A172 (cell line): ENCODE results near the gene NLK. TPM values are rescaled to one million over a fixed set of nuclear protein-coding genes. Genes with fewer than 3 reads are reported as not detected.
"Not testable (repeated sequence)": the region's sequence is repeated elsewhere in the genome, so short reads cannot be mapped to it uniquely, and the experiment has no call there.

Experiments used
- DNase-seq: peaks from one replicate; pipeline ENCODE4 v3.0.0-alpha.2; 2015; ENCODE audit warnings: low spot score
- total RNA-seq: library from RNA; depleted of rRNA; stranded (reverse); fragments of >200 nt; shearing (Covaris generic); gene quantifications from 2 replicates; pipeline ENCODE4 v1.2.3, GENCODE V29; 2014; rRNA removed

The NLK gene
- total RNA-seq, 1 experiment from 2014 or later = 18.5 TPM

DNA sequence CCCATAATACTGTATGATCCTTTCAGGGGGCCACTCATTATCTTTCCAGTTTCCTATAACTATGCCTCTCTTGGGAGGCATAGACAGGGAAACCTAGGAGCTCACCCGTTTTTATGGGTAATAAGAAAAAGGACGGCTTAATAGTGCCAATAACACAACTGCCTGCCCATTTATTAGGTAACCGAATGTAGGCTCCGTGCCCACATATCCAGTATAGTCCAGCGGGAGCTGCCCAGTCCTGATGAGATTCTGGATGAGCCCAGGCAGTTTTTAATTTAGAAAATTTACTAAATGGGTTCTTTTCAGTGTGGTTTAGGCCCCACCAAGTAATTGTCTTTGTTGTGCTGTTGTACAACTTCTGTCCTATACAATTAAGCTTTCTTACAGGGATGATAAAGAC lies 189.1 kb downstream of the NLK start:
- not testable (repeated sequence) for DNase-seq

DNA sequence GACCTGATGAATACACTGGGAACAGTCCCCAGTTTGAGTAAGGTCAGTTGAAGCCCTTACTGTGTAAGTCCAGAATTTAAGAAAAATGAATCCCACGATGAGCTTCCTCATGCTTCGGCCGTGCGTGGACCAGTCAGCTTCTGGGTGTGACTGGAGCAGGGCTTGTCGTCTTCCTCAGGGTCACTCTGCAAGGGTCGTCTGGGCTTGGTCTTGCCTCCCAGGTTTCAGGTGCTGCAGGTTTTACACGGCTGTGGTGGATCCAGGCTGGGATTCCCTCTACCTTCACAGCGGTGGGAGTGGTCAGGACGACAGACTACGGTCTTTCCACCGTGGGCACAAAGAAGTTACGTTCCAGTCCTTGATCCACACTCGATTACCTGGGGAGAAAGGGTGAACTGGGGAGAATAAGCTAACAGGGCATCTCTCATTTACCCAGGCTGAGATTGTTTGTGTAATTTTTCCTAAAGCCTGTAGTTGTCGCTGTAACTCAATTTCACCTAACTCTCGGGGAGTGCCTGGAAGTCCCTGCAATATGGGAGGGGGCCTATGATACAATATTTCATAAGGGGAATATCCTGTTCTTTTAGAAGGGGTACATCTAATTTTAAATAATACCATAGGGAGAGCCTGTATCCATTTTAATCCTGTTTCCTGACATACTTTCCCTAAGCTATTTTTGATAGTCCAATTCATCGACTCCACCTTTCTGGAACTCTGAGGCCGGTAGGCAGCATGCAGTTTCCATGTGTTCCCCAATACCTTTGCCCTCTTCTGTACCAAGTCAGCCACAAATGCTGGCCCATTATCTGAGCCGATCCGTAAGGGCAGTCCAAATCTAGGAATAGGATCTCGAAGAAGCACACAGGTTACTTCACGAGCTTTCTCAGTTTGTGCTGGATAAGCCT lies 190.7 kb downstream of the NLK start:
- not testable (repeated sequence) for DNase-seq

DNA sequence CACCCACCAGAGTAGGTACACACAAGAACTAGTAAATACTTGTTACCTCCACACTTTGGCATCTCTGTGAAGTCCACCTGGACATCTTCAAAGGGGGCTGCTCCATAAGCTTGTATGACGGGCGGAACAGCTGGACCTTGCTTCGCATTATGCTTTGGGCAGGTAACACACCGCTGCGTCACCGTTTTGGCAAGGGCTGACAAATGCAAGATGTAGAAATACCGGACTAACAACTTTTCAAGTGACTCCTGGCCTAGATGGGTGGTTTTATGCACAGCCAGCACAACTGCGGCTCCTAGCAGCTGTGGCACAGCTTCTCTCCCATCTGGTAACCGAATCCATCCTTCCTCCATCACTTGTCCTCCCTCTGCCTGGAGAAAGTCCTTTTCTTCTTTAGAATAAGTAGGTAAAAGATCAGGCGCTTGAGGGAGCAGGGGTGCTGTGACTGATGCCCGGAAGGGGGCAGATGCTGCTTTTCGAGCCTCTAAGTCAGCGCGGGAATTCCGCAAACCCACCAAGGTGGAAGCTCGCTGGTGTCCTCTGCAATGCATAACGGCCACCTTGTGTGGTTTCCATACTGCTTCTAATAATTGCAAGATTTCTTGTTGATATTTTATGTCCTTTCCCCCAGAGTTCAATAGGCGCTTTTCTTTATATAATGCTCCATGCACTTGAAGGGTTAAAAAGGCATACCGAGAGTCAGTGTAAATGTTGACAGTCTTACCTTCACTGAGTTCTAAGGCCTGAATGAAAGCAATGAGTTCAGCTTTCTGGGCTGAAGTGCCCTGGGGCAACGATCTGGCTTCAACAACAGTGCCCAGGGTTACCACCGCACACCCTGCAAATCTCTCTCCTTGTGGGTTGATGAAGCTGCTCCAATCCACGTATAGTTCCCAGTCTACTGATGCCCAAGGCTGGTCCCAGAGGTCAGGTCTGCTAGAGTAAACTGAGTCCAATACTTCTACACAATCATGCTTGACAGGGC lies 191.7 kb downstream of the NLK start:
- not testable (repeated sequence) for DNase-seq

DNA sequence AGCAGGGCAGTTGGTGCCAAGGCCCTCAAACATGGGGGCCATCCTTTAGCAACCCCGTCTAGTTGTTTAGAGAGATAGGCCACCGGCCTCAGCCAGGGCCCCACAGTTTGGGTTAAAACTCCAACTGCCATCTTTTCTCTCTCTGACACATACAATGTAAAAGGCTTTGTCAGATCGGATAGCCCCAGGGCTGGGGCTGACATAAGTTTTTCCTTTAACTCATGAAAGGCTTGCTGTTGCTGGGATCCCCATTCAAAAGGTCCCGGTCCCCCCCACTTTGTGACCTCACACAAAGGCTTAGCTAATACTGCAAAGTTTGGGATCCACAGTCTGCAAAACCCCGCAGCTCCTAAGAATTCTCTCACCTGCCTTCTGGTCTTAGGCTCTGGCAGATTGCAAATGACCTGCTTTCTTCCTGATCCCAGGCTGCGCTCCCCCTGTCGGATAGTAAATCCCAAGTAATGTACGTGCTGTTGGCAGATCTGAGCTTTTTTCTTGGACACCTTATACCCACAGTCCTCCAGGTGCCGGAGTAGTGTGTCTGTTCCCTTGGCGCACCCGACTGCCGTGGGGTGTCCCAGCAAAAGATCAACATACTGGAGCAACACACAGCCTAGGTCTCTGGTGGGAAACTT lies 192.7 kb downstream of the NLK start:
- not testable (repeated sequence) for DNase-seq

DNA sequence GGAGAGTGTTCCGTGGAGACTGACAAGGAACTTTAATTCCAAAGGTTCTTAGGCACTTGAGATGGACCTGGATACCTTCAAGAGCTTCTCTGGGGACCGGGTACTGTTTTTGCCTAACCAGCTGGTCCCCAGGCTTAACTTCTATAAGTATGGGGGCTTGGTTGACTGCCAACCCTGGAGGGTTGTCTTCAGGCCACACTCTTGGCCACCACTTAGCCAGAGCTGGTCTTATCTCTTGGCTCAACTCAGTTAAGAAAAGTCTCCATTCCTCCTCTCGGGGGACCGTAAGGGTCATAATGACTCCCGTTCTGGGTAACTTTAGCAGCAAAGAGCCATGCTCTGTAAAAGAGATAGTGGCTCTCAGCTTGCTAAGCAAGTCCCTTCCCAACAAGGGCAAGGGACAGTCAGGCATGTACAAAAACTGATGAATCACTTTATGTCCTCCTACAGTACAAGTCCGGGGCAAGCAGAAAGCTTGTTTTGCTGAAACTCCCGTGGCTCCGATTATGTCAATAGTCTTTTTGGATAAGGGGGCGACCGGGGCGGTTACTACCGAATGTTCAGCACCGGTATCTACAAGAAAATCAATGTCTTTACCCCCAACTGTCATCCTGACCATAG lies 193.7 kb downstream of the NLK start:
- not testable (repeated sequence) for DNase-seq

DNA sequence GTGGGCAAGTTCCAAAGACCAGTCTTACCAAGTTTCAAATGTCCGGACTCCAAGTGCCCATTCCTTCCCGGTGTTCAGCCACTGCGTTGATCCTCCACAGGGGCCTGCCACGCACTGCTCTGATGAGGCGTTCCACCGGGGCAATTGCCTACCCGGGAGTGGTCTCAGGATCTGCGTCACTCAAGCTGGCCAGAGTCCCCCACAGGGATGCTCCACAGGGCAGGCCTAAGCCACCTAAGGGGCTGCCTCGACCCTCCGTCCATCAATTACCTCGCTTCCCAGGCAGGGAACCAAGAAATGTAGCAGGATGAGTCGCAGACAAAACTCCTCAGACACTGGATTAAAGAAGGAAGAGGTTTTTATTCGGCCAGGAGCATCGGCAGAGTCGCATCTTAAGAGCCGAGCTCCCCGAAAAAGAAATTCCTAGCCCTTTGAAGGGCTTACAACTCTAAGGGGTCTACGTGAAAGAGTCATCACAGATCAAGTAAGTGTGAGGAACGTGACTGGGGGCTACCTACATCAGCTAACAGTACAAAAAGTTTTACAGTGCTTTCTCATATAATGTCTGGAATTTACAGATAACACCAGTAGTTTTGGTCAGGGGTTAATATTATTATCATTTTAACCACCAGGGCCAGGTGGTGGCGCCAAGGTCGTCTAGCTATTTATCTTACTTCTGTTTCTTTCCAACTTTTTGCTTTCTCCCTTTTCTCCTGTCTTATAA lies 196.2 kb downstream of the NLK start:
- not testable (repeated sequence) for DNase-seq

DNA sequence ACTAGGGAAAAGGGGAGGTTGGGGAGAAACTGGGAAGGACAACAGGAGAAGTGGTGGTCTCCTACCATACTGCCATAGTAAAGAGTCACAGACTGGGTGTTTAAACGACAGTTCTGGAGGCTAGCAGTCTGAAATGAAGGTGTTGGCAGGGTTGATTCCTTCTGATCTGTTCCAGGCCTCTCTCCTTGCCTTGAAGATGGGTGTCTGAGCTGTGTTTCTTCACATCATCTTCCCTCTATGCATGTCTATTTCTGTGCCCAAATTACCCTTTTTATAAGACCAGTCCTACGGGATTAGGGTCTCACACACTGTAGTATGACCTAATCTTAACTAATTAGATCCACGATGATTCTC lies 196.8 kb downstream of the NLK start:
- no peak for DNase-seq

DNA sequence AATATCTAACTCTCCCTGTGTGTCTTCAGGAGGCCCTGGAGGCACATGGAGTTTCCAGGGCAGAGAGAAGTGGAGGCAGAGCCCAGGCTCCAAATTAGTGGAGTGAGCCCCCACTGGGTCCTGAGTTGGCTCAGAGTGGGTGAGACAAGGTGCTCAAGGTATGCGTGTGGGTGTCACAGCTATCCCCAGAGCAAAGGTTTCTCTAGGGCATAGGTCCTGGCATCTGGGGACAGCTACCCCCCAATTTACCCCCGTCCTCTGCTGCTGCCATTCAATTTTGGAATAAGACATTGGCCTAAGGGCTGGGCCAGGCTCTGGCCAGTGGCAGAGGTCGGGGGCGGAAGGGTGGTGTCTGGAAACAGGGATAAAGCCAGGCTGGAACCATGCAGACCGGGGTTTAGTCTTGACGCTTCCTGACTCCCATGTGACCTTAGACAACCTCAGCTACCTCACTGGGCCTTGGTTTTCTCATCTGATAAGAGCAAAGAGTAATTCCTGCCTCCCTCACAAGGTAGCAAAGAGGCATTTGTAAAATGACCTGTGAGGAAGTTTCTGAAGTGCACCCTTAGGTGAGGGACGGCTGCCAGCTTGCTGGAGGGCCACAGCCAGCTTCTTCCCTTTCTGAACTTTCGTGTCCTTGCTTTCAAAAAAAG lies 198.3 kb downstream of the NLK start:
- DNase-seq = no peak

DNA sequence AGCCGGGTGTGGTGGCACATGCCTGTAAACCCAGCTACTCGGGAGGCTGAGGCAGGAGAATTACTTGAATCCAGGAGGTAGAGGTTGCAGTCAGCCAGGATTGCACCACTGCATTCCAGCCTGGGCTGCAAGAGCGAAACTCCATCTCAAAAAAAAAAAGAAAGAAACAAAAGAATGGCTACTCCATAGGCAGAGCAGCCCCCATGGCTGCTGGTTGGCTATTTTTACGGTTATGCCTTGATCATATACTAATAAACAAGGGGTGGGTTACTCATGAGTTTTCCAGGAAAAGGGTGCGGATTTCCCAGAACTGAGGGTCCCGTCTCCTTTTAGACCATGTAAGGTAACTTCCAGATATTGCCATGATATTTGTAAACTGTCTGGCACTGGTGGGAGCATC lies 200.3 kb downstream of the NLK start:
- no peak for DNase-seq

DNA sequence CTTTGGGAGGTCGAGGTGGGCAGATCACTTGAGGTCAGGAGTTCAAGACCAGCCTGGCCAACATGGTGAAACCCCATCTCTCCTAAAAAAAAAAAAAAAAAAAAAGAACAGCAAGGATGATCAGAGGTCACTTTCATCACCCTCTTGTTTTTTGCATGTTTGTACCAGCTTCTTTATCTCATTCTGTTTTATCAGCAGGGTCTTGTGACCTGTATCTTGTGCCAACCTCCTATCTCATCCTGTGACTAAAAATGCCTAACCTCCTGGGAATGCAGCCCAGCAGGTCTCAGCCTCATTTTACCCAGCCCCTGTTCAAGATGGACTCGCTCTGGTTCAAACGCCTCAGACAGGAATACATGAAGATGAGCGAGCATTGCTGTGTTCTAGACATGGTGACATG lies 200.8 kb downstream of the NLK start:
- DNase-seq = not testable (repeated sequence)

DNA sequence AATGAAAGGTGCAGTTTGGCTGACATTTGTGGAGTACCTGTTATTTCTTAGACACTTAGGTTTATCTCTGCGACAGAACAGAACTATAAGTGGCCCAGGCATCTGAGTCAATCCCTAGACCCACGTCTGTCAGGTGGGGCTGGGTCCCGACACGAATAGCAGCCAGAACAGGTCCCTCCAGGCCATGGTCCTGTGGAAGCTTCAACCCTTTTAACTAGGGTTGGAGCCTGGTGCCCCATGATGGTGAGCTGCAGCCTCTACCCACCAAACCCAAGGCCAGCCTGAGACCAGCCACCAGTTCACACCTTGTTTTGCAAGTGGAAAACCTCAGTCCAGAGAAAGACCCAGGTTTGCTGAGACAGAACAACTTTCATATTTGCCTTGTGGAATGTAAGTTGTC lies 202.0 kb downstream of the NLK start:
- DNase-seq = no peak

Other genes with a start within 250 kb of the NLK start
- gene NOS2, start 242.1 kb upstream of the NLK start, total RNA-seq = 0.12 TPM in 1 of 2 replicates, not detected in the other
- gene LYRM9, start 149.3 kb upstream of the NLK start, total RNA-seq = 5.2 and 11.6 TPM in 2 replicates